HL-60 (cell line): ENCODE measurements around the gene FAM107B.

Experiments used
- DNase-seq, 2 experiments: peaks; one replicate each; pipeline ENCODE4 v3.0.0-alpha.2; 2010 to 2020; ENCODE audit warnings: low read depth in 1 of 2, low spot score in 1 of 2
- H3K27ac ChIP-seq: fragments of 250-450 bp; sonication (Bioruptor Pico); replicated peaks from 2 replicates; pipeline ENCODE4 v1.5.1; 2020; ENCODE audit warnings: mild to moderate bottlenecking, moderate library complexity
- H3K27me3 ChIP-seq: fragments of 250-450 bp; sonication (Bioruptor Pico); 2 replicates; pipeline ENCODE4 v1.5.1; 2021; ENCODE audit warnings: mild to moderate bottlenecking, moderate library complexity; ENCODE audit not compliant: insufficient read depth, poor library complexity, severe bottlenecking
- H3K4me3 ChIP-seq: replicated peaks from 2 replicates; pipeline ENCODE4 v1.5.1; 2011; ENCODE audit warnings: mild to moderate bottlenecking, control low read depth, low read length; ENCODE audit not compliant: insufficient read depth
- CTCF ChIP-seq: IDR thresholded peaks from one replicate; pipeline ENCODE4 v1.5.1; 2011; ENCODE audit warnings: low read length, control low read depth, inconsistent platforms; ENCODE audit not compliant: insufficient read depth
- GABPA ChIP-seq: IDR thresholded peaks from 2 replicates; pipeline ENCODE4 v1.6.1; 2012; ENCODE audit warnings: low read depth
- POLR2AphosphoS5 ChIP-seq: IDR thresholded peaks from 2 replicates; pipeline ENCODE4 v1.6.1; 2012; ENCODE audit warnings: low read depth
- REST ChIP-seq: IDR thresholded peaks from 2 replicates; pipeline ENCODE4 v1.6.1; 2012; ENCODE audit warnings: low read depth; ENCODE audit not compliant: insufficient replicate concordance
- SPI1 ChIP-seq: IDR thresholded peaks from 2 replicates; pipeline ENCODE4 v1.6.1; 2012; ENCODE audit warnings: low read depth, mild to moderate bottlenecking, borderline replicate concordance

FAM107B gene

GRCh38 chr10:14703631-14704001, 71.1 kb downstream of the FAM107B start:
- no peaks in the 10 kb centered on the region for H3K27me3 ChIP-seq
- DNase-seq, result no peak
- no peak overlapping the region for H3K4me3 ChIP-seq
- TF ChIP-seq POLR2AphosphoS5, result no peak
- TF ChIP-seq SPI1, result no peak
- no peak for TF ChIP-seq GABPA
- no peak for TF ChIP-seq CTCF
- TF ChIP-seq REST, result no peak
- H3K27ac ChIP-seq, result no peak overlapping the region

- no peak overlapping the region for H3K27ac ChIP-seq
- DNase-seq, result no peak
- H3K27me3 ChIP-seq, result no peaks in the 10 kb centered on the region
- TF ChIP-seq GABPA (no peak), POLR2AphosphoS5 (no peak), REST (no peak), CTCF (no peak), SPI1 (no peak)
- H3K4me3 ChIP-seq, result no peak overlapping the region
Observed at GRCh38 chr10:14701466-14701865, 73.2 kb downstream of the FAM107B start.

- no peak overlapping the region for H3K4me3 ChIP-seq
- H3K27ac ChIP-seq, result no peak overlapping the region
- no peak for DNase-seq
- TF ChIP-seq SPI1, result no peak
- no peak for TF ChIP-seq GABPA
- no peak for TF ChIP-seq POLR2AphosphoS5
- no peak for TF ChIP-seq CTCF
- TF ChIP-seq REST, result no peak
- H3K27me3 ChIP-seq, result no peaks in the 10 kb centered on the region
Observed at GRCh38 chr10:14700546-14700945, 74.2 kb downstream of the FAM107B start.
